Testis (tissue), 3 donors: Measurements from ENCODE around the gene ATF2. TPM values are rescaled to one million over a fixed set of nuclear protein-coding genes. Genes with fewer than 3 reads are reported as not detected.
A peak's percentile ranks its signal among the peaks of the same experiment; 100 is the strongest.

Experiments used
- DNase-seq: peaks from one replicate; pipeline ENCODE4 v3.0.0-alpha.2; 2019
- H3K27ac ChIP-seq, 2 donors: fragments of 200-600 bp; sonication (generic); one replicate each; pipeline ENCODE4 v1.5.1; 2019
- H3K27me3 ChIP-seq: fragments of 200-600 bp; sonication (generic); one replicate; pipeline ENCODE4 v1.5.1; 2019
- H3K36me3 ChIP-seq: fragments of 200-600 bp; sonication (generic); one replicate; pipeline ENCODE4 v1.5.1; 2017; ENCODE audit warnings: low read depth; ENCODE audit errors: missing control alignments
- H3K4me1 ChIP-seq: fragments of 200-600 bp; sonication (generic); one replicate; pipeline ENCODE4 v1.5.1; 2019
- H3K4me3 ChIP-seq, 2 donors: fragments of 200-600 bp; sonication (generic); one replicate each; pipeline ENCODE4 v1.5.1; 2017 to 2019
- H3K9me3 ChIP-seq: fragments of 200-600 bp; sonication (generic); one replicate; pipeline ENCODE4 v1.5.1; 2017
- CTCF ChIP-seq, 3 experiments: fragments of 450-650 bp in 2 of 3; fragments of 200-600 bp in 1 of 3; sonication (generic) in 1 of 3; IDR thresholded peaks; one replicate each; pipeline ENCODE4 v1.5.1; 2016 to 2019; ENCODE audit warnings: antibody characterized with exemption in 3 of 3, mild to moderate bottlenecking in 2 of 3, moderate library complexity in 1 of 3
- POLR2A ChIP-seq: fragments of 450-650 bp; IDR thresholded peaks from one replicate; pipeline ENCODE4 v1.6.1; 2017; ENCODE audit warnings: antibody characterized with exemption, mild to moderate bottlenecking, moderate library complexity
- WGBS, 2 donors: methylation state at CpG; one replicate each; pipeline ENCODE4 v1.1.5; 2018; 5-methylcytosine and 5-hydroxymethylcytosine counted together
- intact Hi-C: fragments of 100-400 bp; cut with DNase I; formaldehyde crosslinking; loops from one replicate; pipeline ENCODE4 v1.15.1; 2023; ENCODE audit warnings: low total_unique reads
- polyA plus RNA-seq: library from polyadenylated mRNA; stranded (reverse); fragments of 350-450 nt; fragmentation: Illumina TruSeq; extraction: RNeasy Lipid Tissue Mini Kit (QIAGEN cat#74804); gene quantifications from one replicate; pipeline ENCODE4 v1.2.3, GENCODE V29; 2014; ENCODE audit warnings: low read depth, low replicate concordance; ENCODE audit not compliant: insufficient read depth
- total RNA-seq, 2 donors: library from RNA; depleted of rRNA; stranded (reverse); fragments of >200 nt; gene quantifications; one replicate each; pipeline ENCODE4 v1.2.3, GENCODE V29; 2016

The ATF2 gene
- total and polyA plus RNA-seq, 3 donors from 2014 or later, result 59.9 to 92.2 (median 83.0) TPM

GRCh38 chr2:175037941-175038340, 130.1 kb downstream of the ATF2 start:
- intact Hi-C loops, result no loop called here

GRCh38 chr2:175036582-175037018, 131.4 kb downstream of the ATF2 start:
- Histone ChIP-seq H3K27ac (no peak overlapping the region), H3K27me3 (no peaks in the 10 kb centered on the region), H3K36me3 (no peaks in the 10 kb centered on the region), H3K9me3 (no peaks in the 10 kb centered on the region), H3K4me1 (no peaks in the 10 kb centered on the region), H3K4me3 (no peak overlapping the region)
- DNase-seq, result no peak
- TF ChIP-seq CTCF (IDR thresholded peaks at IDR 0.05), result peak; percentile 32 to 68 (median 41)
- TF ChIP-seq POLR2A, result no peak
- intact Hi-C loops, result no loop called here
- 71 to 74% methylated on average over 5 of the region's 5 CpGs for WGBS, 2 donors

More at GRCh38 chr2:175037941-175038340, 130.1 kb downstream of the ATF2 start:
- TF ChIP-seq POLR2A (no peak), CTCF (IDR thresholded peaks at IDR 0.05) (no peak)
- no peak overlapping the region for H3K4me3 ChIP-seq
- no peaks in the 10 kb centered on the region for H3K9me3 ChIP-seq
- no peaks in the 10 kb centered on the region for H3K4me1 ChIP-seq
- WGBS, 2 donors, result 85 to 93% methylated on average over 2 of the region's 2 CpGs
- H3K27me3 ChIP-seq, result no peaks in the 10 kb centered on the region
- no peaks in the 10 kb centered on the region for H3K36me3 ChIP-seq
- no peak overlapping the region for H3K27ac ChIP-seq
- no peak for DNase-seq

GRCh38 chr2:175035806-175036205, 132.2 kb downstream of the ATF2 start:
- Histone ChIP-seq H3K9me3 (no peaks in the 10 kb centered on the region), H3K27me3 (no peaks in the 10 kb centered on the region), H3K27ac (no peak overlapping the region), H3K36me3 (no peaks in the 10 kb centered on the region), H3K4me3 (no peak overlapping the region), H3K4me1 (no peaks in the 10 kb centered on the region)
- TF ChIP-seq CTCF (IDR thresholded peaks at IDR 0.05) (no peak), POLR2A (no peak)
- intact Hi-C loops, result no loop called here
- DNase-seq, result no peak
- 56 to 73% methylated on average over 3 of the region's 3 CpGs for WGBS, 2 donors

GRCh38 chr2:175034716-175035115, 133.3 kb downstream of the ATF2 start:
- no peak for DNase-seq
- Histone ChIP-seq H3K4me3 (no peak overlapping the region), H3K36me3 (no peaks in the 10 kb centered on the region), H3K4me1 (no peaks in the 10 kb centered on the region), H3K9me3 (no peaks in the 10 kb centered on the region), H3K27me3 (no peaks in the 10 kb centered on the region), H3K27ac (no peak overlapping the region)
- TF ChIP-seq POLR2A, result no peak
- no peak for TF ChIP-seq CTCF (IDR thresholded peaks at IDR 0.05)
- 91 to 94% methylated on average over 3 of the region's 3 CpGs for WGBS, 2 donors
- intact Hi-C loops, result no loop called here
